ENCODE data around the gene COQ8A.
"Not testable (repeated sequence)": the region's sequence is repeated elsewhere in the genome, so short reads cannot be mapped to it uniquely, and the experiment has no call there.

COQ8A gene

DNA sequence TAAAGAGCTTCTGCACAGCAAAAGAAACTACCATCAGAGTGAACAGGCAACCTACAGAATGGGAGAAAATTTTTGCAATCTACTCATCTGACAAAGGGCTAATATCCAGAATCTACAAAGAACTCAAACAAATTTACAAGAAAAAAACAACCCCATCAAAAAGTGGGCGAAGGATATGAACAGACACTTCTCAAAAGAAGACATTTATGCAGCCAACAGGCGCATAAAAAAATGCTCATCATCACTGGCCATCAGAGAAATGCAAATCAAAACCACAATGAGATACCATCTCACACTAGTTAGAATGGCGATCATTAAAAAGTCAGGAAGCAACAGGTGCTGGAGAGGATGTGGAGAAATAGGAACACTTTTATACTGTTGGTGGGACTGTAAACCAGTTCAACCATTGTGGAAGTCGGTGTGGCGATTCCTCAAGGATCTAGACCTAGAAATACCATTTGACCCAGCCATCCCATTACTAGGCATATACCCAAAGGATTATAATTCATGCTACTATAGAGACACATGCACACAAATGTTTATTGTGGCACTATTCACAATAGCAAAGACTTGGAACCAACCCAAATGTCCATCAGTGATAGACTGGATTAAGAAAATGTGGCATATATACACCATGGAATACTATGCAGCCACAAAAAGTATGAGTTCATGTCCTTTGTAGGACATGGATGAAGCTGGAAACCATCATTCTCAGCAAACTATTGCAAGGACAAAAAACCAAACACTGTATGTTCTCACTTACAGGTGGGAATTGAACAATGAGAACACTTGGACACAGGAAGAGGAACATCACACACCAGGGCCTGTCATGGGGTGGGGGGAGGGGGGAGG is 10.6 kb upstream of the COQ8A start:
- DNase-seq = not testable (repeated sequence)

DNA sequence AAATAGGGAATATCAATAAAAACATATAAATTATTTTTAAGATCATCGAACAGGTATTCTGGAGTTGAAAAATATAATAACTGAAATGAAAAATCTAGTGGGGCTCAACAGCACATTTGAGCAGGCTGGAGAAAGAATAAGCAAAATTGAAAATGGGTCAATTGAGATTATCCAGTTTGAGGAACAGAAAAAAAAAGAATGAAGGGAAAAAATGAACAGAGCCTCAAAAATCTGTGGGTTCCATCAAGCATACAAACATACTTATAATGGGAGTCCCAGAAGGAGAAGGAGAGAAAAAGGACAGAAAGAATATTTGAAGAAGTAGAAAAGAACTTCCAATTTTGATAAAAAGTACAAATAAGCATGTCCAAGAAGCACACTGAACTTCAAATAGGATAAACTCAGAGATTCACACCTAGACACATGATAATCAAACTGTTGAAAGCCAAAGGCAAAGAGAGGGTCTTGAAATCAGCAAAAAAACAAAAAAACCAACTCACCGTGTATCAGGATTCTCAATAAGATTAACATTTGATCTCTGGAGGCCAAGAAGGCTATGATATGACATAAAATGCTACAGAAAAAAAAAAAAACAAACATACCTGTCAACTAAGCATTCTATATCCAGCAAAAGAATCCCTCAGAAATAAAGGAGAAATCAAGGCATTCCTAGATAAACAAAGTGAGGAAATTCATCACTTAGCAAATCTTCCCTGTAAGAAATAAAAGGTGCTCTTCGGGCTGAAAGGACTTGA is 5.4 kb upstream of the COQ8A start:
- DNase-seq = no peak

DNA sequence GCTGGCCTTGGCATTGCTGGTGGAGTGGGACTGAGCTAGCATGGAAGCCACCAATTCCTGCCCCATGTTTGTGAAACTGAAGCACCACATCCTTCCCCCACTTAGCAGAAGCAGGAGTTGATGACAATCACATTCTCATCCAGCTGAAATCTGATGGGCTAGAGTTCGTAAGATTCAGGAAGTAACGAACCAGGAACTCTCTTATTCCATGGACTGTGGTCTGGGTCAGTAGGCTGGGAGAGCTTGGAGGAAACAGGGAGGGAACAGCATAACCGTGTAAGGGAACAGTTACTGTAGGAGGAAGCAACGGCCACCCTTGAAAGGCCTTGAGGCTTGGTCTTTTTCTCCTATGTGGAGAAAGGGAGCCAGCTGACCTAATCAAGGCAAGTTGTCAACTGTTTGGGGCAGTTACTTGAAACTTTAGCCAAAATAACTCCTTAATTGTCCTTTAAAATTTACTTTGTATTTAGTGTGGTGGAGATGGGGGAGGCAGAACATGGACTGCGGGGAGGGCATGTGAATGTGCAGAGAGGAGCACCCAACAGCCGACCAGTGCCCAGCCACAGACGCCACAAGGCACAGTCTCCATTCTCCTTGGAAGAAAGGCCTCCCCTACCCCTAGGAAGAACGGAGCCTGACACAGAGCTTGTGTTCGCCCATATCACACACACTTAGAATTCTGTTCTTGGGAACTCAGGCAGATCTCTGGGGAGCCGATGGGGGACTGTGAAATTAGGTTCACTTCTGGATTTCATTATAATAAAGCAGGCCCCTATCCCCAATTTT is 2.0 kb upstream of the COQ8A start:
- no peak for DNase-seq

DNA sequence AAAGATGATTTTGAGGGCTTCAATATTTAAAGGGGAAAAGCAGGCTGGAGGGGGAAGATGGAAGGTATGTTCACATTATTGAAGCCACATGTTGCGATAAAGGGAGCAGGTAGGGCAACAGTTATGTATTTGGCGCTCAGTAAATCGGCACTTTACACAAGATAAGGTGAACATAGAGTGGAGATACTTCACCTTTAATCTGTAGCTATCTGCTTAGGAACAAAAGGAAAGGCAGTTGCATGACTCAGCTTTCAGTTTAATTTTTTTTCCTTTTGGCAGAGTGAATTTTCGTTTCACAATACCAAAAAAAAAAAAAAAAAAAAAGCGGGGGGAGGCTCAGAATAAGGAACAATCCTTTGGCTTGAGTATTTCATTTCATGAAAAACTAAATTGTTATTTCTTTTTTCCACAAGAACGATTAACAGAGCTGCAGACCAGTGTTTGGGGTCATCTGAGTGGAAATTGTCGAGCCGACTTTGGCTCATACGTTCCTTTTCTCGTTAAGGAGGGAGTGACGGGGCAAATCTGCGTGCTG is 1.1 kb upstream of the COQ8A start:
- no peak for DNase-seq

DNA sequence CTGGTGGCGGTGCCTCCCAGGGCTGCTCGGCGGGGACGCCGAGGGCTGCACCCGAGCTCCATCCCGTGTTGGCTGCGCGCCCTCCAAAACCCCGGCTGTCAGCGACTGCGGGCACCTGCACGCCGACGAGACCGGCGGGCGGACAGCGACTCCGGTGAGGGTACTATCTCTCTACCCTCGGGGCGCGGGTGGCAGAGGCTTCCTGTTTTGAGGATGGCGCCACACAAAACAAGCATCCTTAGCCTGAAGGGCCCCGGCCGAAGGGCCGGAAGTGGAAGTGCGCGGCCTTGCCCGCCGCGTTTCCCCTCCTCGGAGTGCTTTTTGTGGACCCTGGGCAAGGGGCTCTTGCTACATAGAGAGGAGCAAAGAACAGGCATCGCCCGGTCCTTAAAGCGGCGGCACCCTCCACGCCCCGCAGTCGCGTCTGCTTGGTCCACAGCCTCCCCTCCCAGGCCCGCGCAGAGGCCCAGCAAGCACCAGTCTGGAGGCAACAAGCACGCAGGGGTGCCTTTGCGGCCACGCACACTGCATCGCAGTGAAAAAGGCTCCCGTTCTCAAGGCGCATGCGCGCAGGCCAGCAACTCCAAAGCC is 561 bp upstream of the COQ8A start:
- peak; percentile 80 for DNase-seq

DNA sequence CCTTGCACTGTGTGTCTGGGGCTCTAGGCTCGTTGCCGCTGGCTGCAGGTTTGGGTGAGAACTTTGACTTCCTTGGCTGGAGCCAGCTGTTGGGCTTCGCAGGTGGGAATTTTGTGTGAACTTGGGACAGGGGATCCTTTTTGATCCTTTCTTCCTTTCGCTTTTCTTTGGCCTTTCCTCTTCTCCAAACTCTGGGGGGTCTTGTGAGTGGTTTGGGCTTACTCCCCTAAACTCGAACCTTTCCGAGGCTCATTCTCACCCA is 643 bp downstream of the COQ8A start:
- DNase-seq = no peak

DNA sequence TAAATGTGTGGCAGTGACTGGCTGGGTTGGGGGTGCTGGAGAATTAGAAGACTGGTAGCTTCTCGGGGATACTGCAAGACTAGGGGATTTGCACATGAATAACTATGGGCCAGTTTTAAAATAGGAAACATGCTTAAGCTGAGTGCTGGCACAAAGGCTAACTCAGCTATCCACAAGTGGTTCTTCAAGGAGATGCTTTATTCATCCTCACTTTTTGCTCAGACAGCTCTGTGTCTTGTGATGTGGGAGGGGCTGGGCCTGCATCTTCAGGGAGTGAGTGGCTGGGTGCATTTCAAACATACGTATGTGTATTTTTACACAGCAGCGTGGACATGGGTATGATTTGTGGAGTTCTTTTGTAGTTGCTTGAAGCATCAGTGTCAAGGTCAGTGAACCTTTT is 2.3 kb downstream of the COQ8A start:
- DNase-seq = no peak

DNA sequence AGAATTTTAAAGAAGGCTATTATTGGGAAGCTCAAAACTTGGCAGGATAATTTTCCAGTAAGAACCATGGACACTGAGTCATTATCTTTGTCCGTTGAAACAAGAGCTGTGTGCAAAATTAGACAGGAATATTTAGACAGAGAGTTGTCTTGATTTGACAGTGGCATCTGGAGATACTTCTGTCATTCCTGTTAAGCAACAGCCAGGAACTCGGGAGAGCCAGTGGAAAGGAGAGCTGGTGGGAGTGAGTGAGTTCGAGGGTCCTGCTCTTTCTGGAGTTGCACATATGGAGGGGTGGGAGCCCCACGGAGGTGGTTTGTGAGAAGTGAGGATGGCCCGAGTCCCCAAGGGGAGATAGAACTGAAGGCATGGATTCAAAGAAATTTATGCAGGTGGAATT is 3.1 kb downstream of the COQ8A start:
- no peak for DNase-seq

DNA sequence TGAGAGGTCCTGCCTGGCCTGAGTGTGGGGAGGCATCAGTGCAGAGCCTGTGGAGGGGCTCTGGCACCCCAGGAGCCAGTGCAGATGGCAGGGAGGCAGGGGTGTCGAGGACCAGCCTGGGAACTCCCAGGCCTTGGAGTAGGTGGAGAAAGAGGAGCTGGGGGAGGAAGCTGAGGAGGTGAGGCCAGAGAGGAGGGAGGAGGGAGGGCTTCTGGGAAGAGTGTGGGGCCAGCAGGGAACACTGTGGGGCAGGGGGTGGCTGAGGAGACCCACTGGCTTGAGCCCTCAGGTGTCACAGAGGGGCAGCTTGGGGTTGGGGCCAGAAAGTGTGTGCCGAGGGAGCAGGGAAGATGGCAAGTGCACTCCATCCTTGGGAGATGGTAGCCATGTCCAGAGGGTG is 3.8 kb downstream of the COQ8A start:
- no peak for DNase-seq

DNA sequence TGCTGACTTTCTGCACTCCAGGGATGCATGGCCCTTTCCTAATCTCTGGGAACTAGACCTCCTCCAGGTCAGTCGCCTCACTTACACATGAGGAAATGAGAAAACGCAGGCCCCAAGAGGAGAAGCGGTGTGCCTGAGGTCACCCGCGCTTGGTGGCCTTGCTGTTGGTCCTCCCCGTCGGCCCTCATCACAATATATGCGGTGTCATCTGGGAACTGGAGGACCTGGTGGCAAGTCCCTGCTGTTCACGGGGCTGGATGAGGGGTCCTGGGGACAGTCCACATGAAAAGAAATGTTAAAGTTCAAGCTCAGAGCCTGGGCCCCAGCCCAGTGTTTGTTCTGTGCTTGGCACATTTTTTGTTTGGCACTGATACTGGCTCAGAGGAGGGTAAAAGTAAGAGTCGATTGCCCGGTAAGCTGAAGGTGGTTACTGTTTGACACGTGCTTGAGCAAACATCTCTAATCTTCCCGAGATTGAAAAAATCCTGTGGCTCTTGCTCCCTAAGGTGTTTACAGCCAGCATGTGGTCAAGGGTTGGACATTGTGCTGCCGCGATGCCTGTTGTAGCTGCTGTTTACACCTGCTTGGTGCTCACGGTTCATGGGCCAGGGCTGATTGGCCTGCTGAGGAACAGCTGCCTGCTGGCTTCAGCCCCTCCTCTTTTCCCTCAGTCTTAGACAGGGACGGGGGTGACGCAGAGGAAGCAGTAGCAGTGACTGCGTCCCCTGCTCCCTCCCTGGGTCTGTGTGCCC is 5.2 kb downstream of the COQ8A start:
- DNase-seq = no peak

DNA sequence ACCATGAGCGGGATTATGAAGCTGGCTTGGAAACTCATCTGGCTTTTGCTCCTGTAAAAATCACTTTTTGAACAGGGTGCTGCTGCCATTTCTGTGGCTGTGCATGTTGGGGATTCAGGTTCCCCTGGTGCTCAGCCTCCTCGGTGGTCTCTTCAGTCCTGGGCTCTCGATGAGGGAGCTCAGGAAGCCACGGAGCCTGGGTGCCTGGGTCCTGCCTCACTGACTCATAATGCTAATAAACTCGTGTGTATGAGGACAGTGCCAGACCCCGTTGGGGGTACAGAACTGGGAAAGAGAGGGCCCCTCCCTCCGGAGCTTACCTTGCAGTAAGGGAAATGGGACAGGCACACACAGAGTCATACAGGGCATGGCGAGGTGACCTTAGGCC is 5.8 kb downstream of the COQ8A start:
- no peak for DNase-seq

DNA sequence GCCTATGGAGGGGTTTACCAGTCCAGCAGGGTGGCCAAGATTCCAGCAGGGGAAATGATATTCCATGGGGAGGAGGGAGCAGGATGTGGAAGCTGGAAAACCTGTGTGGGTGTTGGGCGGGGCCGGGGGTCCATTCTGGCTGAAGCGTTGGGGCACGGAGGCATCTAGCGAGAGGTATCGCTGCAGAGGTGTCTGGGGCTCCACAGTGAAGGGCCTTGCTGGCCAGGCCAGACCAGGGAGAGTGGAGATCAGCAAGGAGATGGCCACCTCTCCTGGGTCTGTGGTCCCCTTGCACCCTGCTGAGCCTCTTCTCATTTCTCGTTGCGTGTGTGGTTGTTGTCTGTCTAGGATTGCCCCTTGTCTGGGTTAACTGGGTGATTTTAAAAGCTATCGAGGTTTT is 6.2 kb downstream of the COQ8A start:
- no peak for DNase-seq

DNA sequence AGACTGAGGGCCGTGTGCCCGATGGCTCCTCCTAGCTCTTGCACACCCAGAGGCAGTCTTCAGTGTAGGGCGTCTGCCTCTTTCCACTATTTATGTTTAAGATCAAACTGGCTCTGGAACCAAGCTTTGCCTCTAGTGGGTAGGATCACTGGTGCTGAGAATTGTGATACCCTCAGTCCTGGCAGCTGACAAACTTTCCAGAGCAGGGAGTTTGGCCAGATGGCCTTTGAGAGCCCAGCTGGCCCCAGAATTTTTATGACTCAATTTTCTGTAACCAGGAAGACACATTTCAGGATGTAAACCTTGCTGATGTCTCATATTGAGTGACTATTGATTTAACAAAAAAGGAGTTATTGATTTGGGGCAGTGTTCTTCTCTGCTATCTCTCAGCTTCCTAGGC is 6.7 kb downstream of the COQ8A start:
- no peak for DNase-seq

DNA sequence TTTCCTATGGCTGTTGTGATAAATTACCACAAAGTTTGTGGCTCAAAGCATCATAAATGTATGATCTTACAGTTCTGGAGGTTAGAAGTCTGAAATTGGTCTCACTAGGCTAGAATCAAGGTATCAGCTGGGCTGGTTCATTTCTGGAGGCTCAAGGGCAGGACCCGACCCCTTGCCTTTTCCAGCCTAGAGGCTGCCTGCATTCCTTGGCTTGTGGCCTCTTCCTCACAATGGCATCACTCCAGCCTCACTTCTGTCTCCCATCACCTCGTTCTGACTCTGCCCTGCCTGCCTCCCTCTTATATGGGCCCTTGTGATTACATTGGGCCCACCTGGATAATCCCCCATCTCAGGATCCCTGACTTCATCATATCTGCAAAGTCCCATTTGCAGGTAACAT is 8.0 kb downstream of the COQ8A start:
- no peak for DNase-seq

DNA sequence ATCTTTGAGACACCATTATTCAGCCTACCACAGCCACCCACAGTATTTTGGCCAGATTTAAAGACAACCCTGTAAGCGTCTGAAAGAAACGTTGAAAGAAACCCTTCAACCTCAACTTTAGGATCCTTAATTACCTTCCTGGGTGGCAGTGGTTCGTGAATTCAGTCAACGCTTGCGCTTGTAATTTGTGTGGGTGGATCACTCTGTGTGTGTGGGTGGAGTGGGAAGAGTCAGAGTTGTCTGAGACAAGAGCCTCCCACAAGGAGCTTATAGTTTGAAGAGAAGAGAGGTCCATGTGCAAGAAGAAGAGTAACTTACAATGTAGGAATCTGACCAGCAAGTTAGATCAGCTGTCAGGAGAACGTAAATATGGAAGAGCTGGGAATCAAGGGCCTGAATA is 8.4 kb downstream of the COQ8A start:
- DNase-seq = no peak

DNA sequence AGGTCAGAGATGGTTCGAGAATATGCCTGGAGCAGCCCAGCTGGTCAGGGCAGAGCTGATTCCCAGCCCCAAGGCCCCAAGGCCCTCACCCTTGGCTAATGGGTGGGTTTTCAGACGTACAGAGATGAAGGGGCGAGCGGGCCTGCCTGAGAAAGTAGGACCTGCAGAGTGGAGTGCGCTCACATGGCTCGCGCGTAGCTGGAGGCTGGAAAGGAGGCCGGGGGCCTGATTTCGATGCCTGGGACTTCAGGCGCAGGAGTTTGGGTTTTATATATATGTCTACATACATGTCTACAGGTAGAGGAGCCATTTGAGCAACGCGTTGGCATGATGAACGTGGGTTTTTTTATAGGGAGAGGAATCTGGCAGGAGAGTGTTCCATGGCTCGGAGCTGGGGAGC is 8.9 kb downstream of the COQ8A start:
- no peak for DNase-seq

DNA sequence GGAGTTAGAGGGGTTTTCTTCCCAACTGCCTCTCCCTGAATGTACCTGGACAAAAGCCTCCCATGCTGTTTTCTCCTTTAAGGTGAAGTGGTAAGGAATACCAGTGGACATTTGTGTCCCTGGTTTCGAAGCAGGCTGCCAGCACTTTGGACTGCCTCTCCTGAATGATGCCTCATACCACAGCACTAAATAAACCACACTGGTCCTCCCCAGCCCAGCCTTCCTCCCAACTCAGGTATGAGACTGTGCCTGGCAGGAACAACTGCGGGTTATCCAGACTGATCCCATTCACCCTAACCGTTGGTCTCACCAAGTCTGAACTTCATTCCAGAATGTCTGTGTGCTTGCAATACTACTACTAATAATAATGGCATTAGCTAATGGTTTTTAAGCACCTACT is 9.3 kb downstream of the COQ8A start:
- DNase-seq = no peak

DNA sequence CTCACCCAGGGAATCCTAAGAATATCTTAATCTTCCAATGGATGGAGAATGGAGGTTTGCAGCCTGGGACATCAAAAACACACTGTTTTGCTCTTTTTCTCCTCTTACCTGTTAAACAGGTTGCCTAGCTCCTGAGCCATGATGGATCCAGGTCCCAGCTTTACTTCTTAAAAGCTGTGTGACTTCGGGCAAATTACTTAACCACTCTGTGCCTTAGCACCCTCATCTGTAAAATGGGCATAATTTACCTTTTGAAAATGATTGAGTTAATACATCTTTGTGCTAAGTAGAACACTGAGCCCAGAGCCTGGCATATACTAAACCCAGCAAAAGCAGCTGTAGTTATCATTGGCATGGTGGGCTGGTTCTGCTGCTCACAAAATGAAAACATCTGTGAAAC is 10.2 kb downstream of the COQ8A start:
- DNase-seq = no peak

DNA sequence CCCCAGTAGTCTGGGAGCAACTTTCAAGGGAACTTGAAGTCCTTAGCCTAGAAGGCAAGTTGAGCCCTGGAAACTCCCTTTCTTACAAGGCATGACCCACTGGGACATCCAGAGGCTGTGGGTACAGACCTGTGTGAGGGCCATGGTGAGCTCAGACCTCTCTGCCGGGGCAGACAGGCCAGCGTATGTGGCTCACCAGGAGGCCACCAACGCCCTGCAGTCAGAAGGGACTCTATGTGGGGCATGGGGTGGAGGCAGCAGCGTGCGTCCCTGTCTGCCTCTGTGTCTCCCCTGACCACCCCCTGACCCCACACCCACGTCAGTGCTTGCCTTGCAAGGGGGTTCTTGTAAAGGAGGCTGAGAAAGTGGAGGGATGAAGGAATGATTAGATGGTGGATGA is 10.8 kb downstream of the COQ8A start:
- DNase-seq = no peak

DNA sequence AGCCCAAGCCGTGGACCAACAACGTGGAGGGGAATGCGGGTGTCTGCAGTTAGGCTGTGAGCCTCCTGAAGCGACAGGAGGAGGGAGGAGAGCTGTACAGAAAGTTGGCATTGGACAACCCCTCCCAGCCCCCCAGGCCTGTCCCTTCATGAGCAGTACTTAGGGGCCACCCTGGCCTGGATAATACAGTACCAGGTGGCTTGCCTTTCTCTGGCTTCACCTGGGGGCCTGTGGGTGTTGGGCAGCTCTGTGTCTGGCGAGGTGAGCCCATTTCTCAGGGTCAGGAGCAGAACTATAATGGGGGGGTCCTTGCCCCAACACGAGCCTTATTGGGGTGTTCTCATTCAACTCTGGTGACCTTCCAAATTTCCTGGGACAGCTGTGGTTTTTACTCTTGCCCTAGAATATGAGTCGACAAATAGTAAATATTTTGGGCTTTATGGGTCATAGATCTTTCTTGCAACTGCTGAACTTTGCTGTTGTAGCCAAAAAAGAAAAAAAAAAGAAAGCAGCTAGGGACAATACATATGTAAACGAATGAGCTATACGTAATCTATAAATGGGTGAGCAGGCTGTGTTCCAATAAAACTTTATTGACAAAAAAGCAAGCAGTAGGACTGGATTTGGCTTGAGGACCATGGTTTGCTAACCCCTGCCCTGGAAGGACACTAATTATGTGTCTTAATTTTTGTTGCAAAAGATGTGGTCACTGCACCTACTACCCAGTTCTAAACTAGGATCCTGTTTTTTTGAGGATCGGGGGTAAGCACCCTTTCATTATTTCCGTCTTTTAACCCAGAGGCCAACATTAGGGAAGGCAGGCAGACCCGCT is 11.4 kb downstream of the COQ8A start:
- DNase-seq = no peak

DNA sequence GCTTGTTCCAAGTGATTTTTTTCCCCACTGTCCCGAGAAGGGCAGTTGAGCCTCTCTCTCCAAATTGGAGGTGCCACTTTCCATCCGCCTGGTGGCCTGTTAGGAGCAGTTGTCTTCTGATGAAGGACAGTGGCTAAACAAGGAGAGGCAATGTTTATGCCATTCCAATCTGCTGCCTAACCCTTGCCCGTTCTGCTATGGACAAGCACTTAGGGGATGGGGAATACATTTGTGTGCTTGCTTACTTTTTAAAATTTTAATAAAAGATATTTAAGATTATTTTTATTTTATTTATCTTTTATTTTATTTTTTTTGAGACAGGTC is 12.0 kb downstream of the COQ8A start:
- DNase-seq = no peak
